GM21529 (cell line): ENCODE results near the gene FAM90A26.
"Not testable (repeated sequence)": the region's sequence is repeated elsewhere in the genome, so short reads cannot be mapped to it uniquely, and the experiment has no call there.

Source experiments
- ATAC-seq: cut with Tn5 transposase; IDR thresholded peaks from one replicate; pipeline ENCODE4 v1.9.1; 2021; ENCODE audit not compliant: unreplicated experiment

FAM90A26 gene

GRCh38 chr4:9155101-9155886 is 14.9 kb upstream of the FAM90A26 start:
- ATAC-seq, result not testable (repeated sequence)

GRCh38 chr4:9158392-9158791 is 11.8 kb upstream of the FAM90A26 start:
- ATAC-seq, result not testable (repeated sequence)

- not testable (repeated sequence) for ATAC-seq
These were observed 10.2 kb upstream of the FAM90A26 start for GRCh38 chr4:9160046-9160445.

GRCh38 chr4:9165990-9166389 is 4.2 kb upstream of the FAM90A26 start:
- ATAC-seq, result not testable (repeated sequence)

GRCh38 chr4:9210357-9210756 is 40.1 kb downstream of the FAM90A26 start, which contains the start of gene USP17L10:
USP17L10 (plus strand) TSS chr4:9210657; CDS start chr4:9210657, 0 bp downstream.
- not testable (repeated sequence) for ATAC-seq

- ATAC-seq, result not testable (repeated sequence)
These were observed 44.5 kb downstream of the FAM90A26 start for GRCh38 chr4:9214701-9215100.

GRCh38 chr4:9215105-9215504 is 44.9 kb downstream of the FAM90A26 start, which contains the start of gene USP17L11:
USP17L11 (plus strand) TSS chr4:9215405; CDS start chr4:9215405, 0 bp downstream.
- ATAC-seq, result not testable (repeated sequence)

GRCh38 chr4:9219852-9220251 is 49.6 kb downstream of the FAM90A26 start, which contains the start of gene USP17L12:
USP17L12 (plus strand) TSS chr4:9220152; CDS start chr4:9220152, 0 bp downstream.
- ATAC-seq, result not testable (repeated sequence)

- not testable (repeated sequence) for ATAC-seq
These were observed 54.4 kb downstream of the FAM90A26 start, which contains the start of gene USP17L13 for GRCh38 chr4:9224596-9224995. USP17L13 (plus strand) TSS chr4:9224896; CDS start chr4:9224896, 0 bp downstream.
